Neural cell (in vitro differentiated cells): ENCODE results near the gene SPP2. TPM values are rescaled to one million over a fixed set of nuclear protein-coding genes. Genes with fewer than 3 reads are reported as not detected.

Experiments used
- H2AFZ ChIP-seq: fragments of 200-600, 300-800 bp; sonication (generic), shearing (Covaris generic); 2 replicates; pipeline ENCODE4 v1.6.0; 2014; ENCODE audit warnings: low read depth, mild to moderate bottlenecking, antibody characterized with exemption, low read length, moderate library complexity
- H3F3A ChIP-seq: fragments of 200-600 bp; shearing (Covaris generic); 2 replicates; pipeline ENCODE4 v1.6.1; 2016; ENCODE audit warnings: mild to moderate bottlenecking, moderate library complexity, mixed read lengths, antibody characterized with exemption, low read length; ENCODE audit not compliant: insufficient read depth, poor library complexity, severe bottlenecking
- H3K27ac ChIP-seq: fragments of 200-600, 300-800 bp; sonication (generic), shearing (Covaris generic); 2 replicates; pipeline ENCODE4 v1.5.1; 2014; ENCODE audit warnings: mild to moderate bottlenecking, low read length, moderate library complexity
- H3K27me3 ChIP-seq: fragments of 300-800, 200-600 bp; sonication (generic), shearing (Covaris generic); 2 replicates; pipeline ENCODE4 v1.6.0; 2014; ENCODE audit warnings: mild to moderate bottlenecking, low read depth, low read length, moderate library complexity; ENCODE audit not compliant: insufficient read depth
- H3K36me3 ChIP-seq: fragments of 300-800, 200-600 bp; sonication (generic), shearing (Covaris generic); 2 replicates; pipeline ENCODE4 v1.5.1; 2014; ENCODE audit warnings: mild to moderate bottlenecking, antibody characterized with exemption, low read length, moderate library complexity; ENCODE audit not compliant: insufficient read depth
- H3K4me2 ChIP-seq: fragments of 300-800, 200-600 bp; sonication (generic), shearing (Covaris generic); 2 replicates; pipeline ENCODE4 v1.6.0; 2014; ENCODE audit warnings: mild to moderate bottlenecking, low read length
- H3K4me3 ChIP-seq: fragments of 300-800, 200-600 bp; sonication (generic), shearing (Covaris generic); 2 replicates; pipeline ENCODE4 v1.5.1; 2014; ENCODE audit warnings: mild to moderate bottlenecking, low read length, moderate library complexity
- H3K79me2 ChIP-seq: fragments of 200-600 bp; shearing (Covaris generic); replicated peaks from 2 replicates; pipeline ENCODE4 v1.6.0; 2014; ENCODE audit warnings: mild to moderate bottlenecking, low read length, moderate library complexity; ENCODE audit not compliant: insufficient read depth
- H3K9ac ChIP-seq: fragments of 300-800, 200-600 bp; sonication (generic), shearing (Covaris generic); 2 replicates; pipeline ENCODE4 v1.6.1; 2016; ENCODE audit warnings: mild to moderate bottlenecking, low read length, mixed read lengths
- H3K9me2 ChIP-seq: fragments of 200-600 bp; shearing (Covaris generic); 2 replicates; pipeline ENCODE4 v1.6.1; 2016; ENCODE audit warnings: mild to moderate bottlenecking, low read length, mixed read lengths; ENCODE audit not compliant: insufficient read depth
- H3K9me3 ChIP-seq: fragments of 200-600, 300-800 bp; sonication (generic), shearing (Covaris generic); 2 replicates; pipeline ENCODE4 v1.6.1; 2016; ENCODE audit warnings: mild to moderate bottlenecking, mixed run types, low read length, moderate library complexity, mixed read lengths
- H4K20me1 ChIP-seq: fragments of 200-600 bp; shearing (Covaris generic); 2 replicates; pipeline ENCODE4 v1.6.1; 2016; ENCODE audit warnings: mild to moderate bottlenecking, mixed run types; ENCODE audit not compliant: insufficient read depth
- EP300 ChIP-seq: fragments of 450-650 bp; conservative IDR thresholded peaks from 2 replicates; pipeline ENCODE4 v1.6.1; 2014; ENCODE audit warnings: antibody characterized with exemption, mild to moderate bottlenecking, moderate library complexity; ENCODE audit not compliant: poor library complexity, severe bottlenecking
- EZH2 ChIP-seq: fragments of 200-600, 300-800 bp; shearing (Covaris generic), sonication (generic); IDR thresholded peaks from 2 replicates; pipeline ENCODE4 v1.6.1; 2014; ENCODE audit warnings: antibody characterized with exemption, low read length, borderline replicate concordance, mild to moderate bottlenecking; ENCODE audit not compliant: insufficient read depth, poor library complexity, severe bottlenecking
- MXI1 ChIP-seq: fragments of 450-650 bp; conservative IDR thresholded peaks from 2 replicates; pipeline ENCODE4 v1.6.1; 2014; ENCODE audit warnings: antibody characterized with exemption, mild to moderate bottlenecking; ENCODE audit not compliant: poor library complexity, severe bottlenecking
- POLR2AphosphoS5 ChIP-seq: IDR thresholded peaks from 2 replicates; pipeline ENCODE4 v1.6.1; 2012
- RAD21 ChIP-seq: fragments of 450-650 bp; conservative IDR thresholded peaks from 2 replicates; pipeline ENCODE4 v1.6.1; 2014; ENCODE audit warnings: antibody characterized with exemption, mild to moderate bottlenecking, moderate library complexity
- REST ChIP-seq: IDR thresholded peaks from 2 replicates; pipeline ENCODE4 v1.6.1; 2012; ENCODE audit warnings: borderline replicate concordance
- SMC3 ChIP-seq: fragments of 450-650 bp; conservative IDR thresholded peaks from 2 replicates; pipeline ENCODE4 v1.6.1; 2014; ENCODE audit warnings: antibody characterized with exemption, mild to moderate bottlenecking, moderate library complexity; ENCODE audit not compliant: poor library complexity
- TAF1 ChIP-seq: IDR thresholded peaks from 2 replicates; pipeline ENCODE4 v1.6.1; 2012; ENCODE audit warnings: low read depth
- polyA plus RNA-seq: library from polyadenylated mRNA; depleted of rRNA; stranded (reverse); fragments of >200 nt; gene quantifications from 2 replicates; pipeline ENCODE4 v1.2.3, GENCODE V29; 2014
- TF ChIP-seq, protein P1 (sequence below): fragments of 450-650 bp; IDR thresholded peaks from 2 replicates; pipeline ENCODE4 v1.5.1; 2014; ENCODE audit warnings: antibody characterized with exemption, mild to moderate bottlenecking, moderate library complexity; ENCODE audit not compliant: poor library complexity, severe bottlenecking

Gene SPP2
- polyA plus RNA-seq, 1 donor from 2014 or later = not detected

DNA sequence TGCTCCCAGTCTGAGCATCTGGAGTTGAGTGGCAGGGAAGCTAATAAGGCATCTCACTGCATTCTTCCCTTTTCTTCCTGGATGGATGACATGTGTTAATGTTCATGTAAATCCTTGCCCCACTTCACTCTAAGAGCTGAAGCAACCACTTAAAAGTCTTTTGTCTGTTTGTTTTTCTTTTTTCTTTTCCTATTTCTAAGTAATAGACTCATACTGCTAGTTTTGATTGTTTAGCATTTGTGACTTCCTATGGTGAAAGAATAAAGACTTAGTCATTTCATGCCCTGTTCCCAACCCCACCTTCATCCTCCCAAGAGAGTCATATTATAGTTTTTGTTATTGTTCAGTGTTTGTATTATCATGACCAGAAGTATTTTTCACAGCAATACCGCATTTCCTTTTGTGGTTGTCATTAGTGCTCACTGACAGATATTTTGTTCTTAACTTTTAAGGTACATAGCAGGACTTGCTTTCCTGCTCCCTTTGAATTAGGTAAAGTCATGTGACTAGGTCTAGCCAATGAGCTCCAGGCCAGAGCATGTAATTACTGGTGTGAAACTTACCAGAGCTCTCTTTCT lies 18.1 kb upstream of the SPP2 start:
- Histone ChIP-seq H3K4me3 (no peak overlapping the region), H4K20me1 (no peaks in the 10 kb centered on the region), H3K27ac (no peak overlapping the region), H3F3A (no peaks in the 10 kb centered on the region), H2AFZ (no peak overlapping the region), H3K9ac (no peak overlapping the region), H3K27me3 (no peaks in the 10 kb centered on the region), H3K4me2 (no peak overlapping the region), H3K79me2 (no peaks in the 10 kb centered on the region), H3K9me2 (no peaks in the 10 kb centered on the region), H3K9me3 (no peaks in the 10 kb centered on the region), H3K36me3 (no peaks in the 10 kb centered on the region)
- no peak for TF ChIP-seq EZH2
- no peak for TF ChIP-seq TAF1
- TF ChIP-seq, protein P1, sequence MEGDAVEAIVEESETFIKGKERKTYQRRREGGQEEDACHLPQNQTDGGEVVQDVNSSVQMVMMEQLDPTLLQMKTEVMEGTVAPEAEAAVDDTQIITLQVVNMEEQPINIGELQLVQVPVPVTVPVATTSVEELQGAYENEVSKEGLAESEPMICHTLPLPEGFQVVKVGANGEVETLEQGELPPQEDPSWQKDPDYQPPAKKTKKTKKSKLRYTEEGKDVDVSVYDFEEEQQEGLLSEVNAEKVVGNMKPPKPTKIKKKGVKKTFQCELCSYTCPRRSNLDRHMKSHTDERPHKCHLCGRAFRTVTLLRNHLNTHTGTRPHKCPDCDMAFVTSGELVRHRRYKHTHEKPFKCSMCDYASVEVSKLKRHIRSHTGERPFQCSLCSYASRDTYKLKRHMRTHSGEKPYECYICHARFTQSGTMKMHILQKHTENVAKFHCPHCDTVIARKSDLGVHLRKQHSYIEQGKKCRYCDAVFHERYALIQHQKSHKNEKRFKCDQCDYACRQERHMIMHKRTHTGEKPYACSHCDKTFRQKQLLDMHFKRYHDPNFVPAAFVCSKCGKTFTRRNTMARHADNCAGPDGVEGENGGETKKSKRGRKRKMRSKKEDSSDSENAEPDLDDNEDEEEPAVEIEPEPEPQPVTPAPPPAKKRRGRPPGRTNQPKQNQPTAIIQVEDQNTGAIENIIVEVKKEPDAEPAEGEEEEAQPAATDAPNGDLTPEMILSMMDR = no peak
- no peak for TF ChIP-seq EP300
- no peak for TF ChIP-seq REST
- no peak for TF ChIP-seq RAD21
- TF ChIP-seq POLR2AphosphoS5 = no peak
- TF ChIP-seq MXI1 = no peak
- TF ChIP-seq SMC3 = no peak

DNA sequence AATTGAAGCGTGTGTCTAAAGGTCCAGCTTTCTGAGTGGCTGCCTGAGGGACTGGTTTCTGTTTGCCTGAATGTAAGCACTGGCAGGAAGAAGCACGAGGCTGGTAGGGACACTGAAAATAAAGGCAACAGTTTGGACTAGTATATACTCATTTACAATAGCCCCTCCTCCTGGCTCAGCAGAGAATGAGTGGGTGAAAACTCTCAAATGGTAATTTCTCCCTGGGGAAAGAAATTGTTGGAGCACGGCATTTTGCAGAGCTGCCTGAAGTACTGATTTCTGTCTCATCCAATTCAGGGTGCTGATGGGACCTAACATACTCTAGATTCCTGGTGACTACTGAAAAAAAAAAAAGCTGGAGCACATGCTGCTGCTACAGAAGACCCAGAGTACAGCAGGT lies 17.3 kb upstream of the SPP2 start:
- Histone ChIP-seq H3K4me2 (no peak overlapping the region), H2AFZ (no peak overlapping the region), H4K20me1 (no peaks in the 10 kb centered on the region), H3K9me2 (no peaks in the 10 kb centered on the region), H3K27me3 (no peaks in the 10 kb centered on the region), H3K36me3 (no peaks in the 10 kb centered on the region), H3K79me2 (no peaks in the 10 kb centered on the region), H3K4me3 (no peak overlapping the region), H3F3A (no peaks in the 10 kb centered on the region), H3K27ac (no peak overlapping the region), H3K9me3 (no peaks in the 10 kb centered on the region), H3K9ac (no peak overlapping the region)
- TF ChIP-seq TAF1 (no peak), REST (no peak), SMC3 (no peak), EZH2 (no peak), EP300 (no peak), MXI1 (no peak), RAD21 (no peak), POLR2AphosphoS5 (no peak)
- TF ChIP-seq, protein P1 = no peak
